HepG2 (cell line): ENCODE results near the gene RASIP1. TPM values are rescaled to one million over a fixed set of nuclear protein-coding genes. Genes with fewer than 3 reads are reported as not detected.

Source experiments
- ADNP ChIP-seq: sonication (generic); formaldehyde crosslinking; IDR thresholded peaks from 2 replicates; pipeline ENCODE4 v1.4.0; 2020; ENCODE audit warnings: missing genetic modification reagents
- ATF7 ChIP-seq, 2 experiments: fragments of 450-650 bp in 1 of 2; sonication (generic) in 1 of 2; formaldehyde crosslinking in 1 of 2; IDR thresholded peaks; 2 replicates each; pipeline versions ENCODE4 v1.4.0 to v1.6.1; 2016 to 2020; ENCODE audit warnings: antibody characterized with exemption in 1 of 2, mild to moderate bottlenecking in 1 of 2, missing genetic modification reagents in 1 of 2
- CENPT ChIP-seq: sonication (generic); formaldehyde crosslinking; IDR thresholded peaks from 2 replicates; pipeline ENCODE4 v1.8.0; 2022; ENCODE audit warnings: low read depth, mild to moderate bottlenecking, moderate library complexity, missing genetic modification reagents
- EED ChIP-seq: sonication (generic); formaldehyde crosslinking; IDR thresholded peaks from 2 replicates; pipeline ENCODE4 v1.5.0; 2020; ENCODE audit warnings: mild to moderate bottlenecking, missing genetic modification reagents
- GMEB1 ChIP-seq: sonication (generic); formaldehyde crosslinking; IDR thresholded peaks from 2 replicates; pipeline ENCODE4 v1.5.1; 2020; ENCODE audit warnings: missing genetic modification reagents, mild to moderate bottlenecking, borderline replicate concordance
- GZF1 ChIP-seq: sonication (generic); formaldehyde crosslinking; IDR thresholded peaks from 2 replicates; pipeline ENCODE4 v1.5.1; 2020; ENCODE audit warnings: mild to moderate bottlenecking, missing genetic modification reagents
- JUND ChIP-seq: sonication (generic); formaldehyde crosslinking; IDR thresholded peaks from 2 replicates; pipeline ENCODE4 v1.8.0; 2022; ENCODE audit warnings: mild to moderate bottlenecking, missing genetic modification reagents
- LCORL ChIP-seq, 2 experiments: fragments of 450-650 bp in 1 of 2; sonication (generic) in 1 of 2; formaldehyde crosslinking in 1 of 2; IDR thresholded peaks; 2 replicates each; pipeline versions ENCODE4 v1.5.0 to v1.6.1; 2017 to 2020; ENCODE audit warnings: antibody characterized with exemption in 1 of 2, missing genetic modification reagents in 1 of 2
- REL ChIP-seq: sonication (generic); formaldehyde crosslinking; conservative IDR thresholded peaks from 2 replicates; pipeline ENCODE4 v1.8.0; 2022; ENCODE audit warnings: mild to moderate bottlenecking, missing genetic modification reagents, moderate library complexity
- RFX5 ChIP-seq: IDR thresholded peaks from 2 replicates; pipeline ENCODE4 v1.6.1; 2011; ENCODE audit warnings: low read depth, low read length, improper control_type of control experiment
- SAP130 ChIP-seq: IDR thresholded peaks from 2 replicates; pipeline ENCODE4 v1.6.1; 2016; ENCODE audit warnings: low read depth
- SNAPC2 ChIP-seq: sonication (generic); formaldehyde crosslinking; IDR thresholded peaks from 2 replicates; pipeline ENCODE4 v1.8.1; 2022; ENCODE audit warnings: mild to moderate bottlenecking, missing genetic modification reagents
- THRA ChIP-seq: sonication (generic); formaldehyde crosslinking; IDR thresholded peaks from 2 replicates; pipeline ENCODE4 v1.4.0; 2020; ENCODE audit warnings: missing genetic modification reagents, borderline replicate concordance
- ZBTB3 ChIP-seq: sonication (generic); formaldehyde crosslinking; IDR thresholded peaks from 2 replicates; pipeline ENCODE4 v1.4.0; 2020; ENCODE audit warnings: low read depth, mild to moderate bottlenecking, moderate library complexity, missing genetic modification reagents, borderline replicate concordance
- ZC3H4 ChIP-seq: sonication (generic); formaldehyde crosslinking; IDR thresholded peaks from 2 replicates; pipeline ENCODE4 v1.4.0; 2020; ENCODE audit warnings: missing genetic modification reagents, borderline replicate concordance
- ZFP90 ChIP-seq: sonication (generic); formaldehyde crosslinking; IDR thresholded peaks from 2 replicates; pipeline ENCODE4 v1.8.0; 2022; ENCODE audit warnings: missing genetic modification reagents, mild to moderate bottlenecking, inconsistent platforms, borderline replicate concordance
- ZNF10 ChIP-seq: sonication (generic); formaldehyde crosslinking; IDR thresholded peaks from 2 replicates; pipeline ENCODE4 v1.4.0; 2020; ENCODE audit warnings: mild to moderate bottlenecking, low read depth, missing genetic modification reagents, borderline replicate concordance
- ZNF264 ChIP-seq: sonication (generic); formaldehyde crosslinking; IDR thresholded peaks from 2 replicates; pipeline ENCODE4 v1.4.0; 2020; ENCODE audit warnings: missing genetic modification reagents
- ZNF274 ChIP-seq: sonication (generic); formaldehyde crosslinking; IDR thresholded peaks from 2 replicates; pipeline ENCODE4 v1.5.1; 2020; ENCODE audit warnings: mild to moderate bottlenecking, missing genetic modification reagents
- ZNF354B ChIP-seq: sonication (generic); formaldehyde crosslinking; IDR thresholded peaks from 2 replicates; pipeline ENCODE4 v1.8.0; 2022; ENCODE audit warnings: mild to moderate bottlenecking, missing genetic modification reagents
- ZNF530 ChIP-seq: sonication (generic); formaldehyde crosslinking; IDR thresholded peaks from 2 replicates; pipeline ENCODE4 v1.5.0; 2020; ENCODE audit warnings: low read depth, mild to moderate bottlenecking, missing genetic modification reagents
- ZNF761 ChIP-seq: sonication (generic); formaldehyde crosslinking; conservative IDR thresholded peaks from 2 replicates; pipeline ENCODE4 v1.4.0; 2020; ENCODE audit warnings: mild to moderate bottlenecking, missing genetic modification reagents
- ZNF770 ChIP-seq: sonication (generic); formaldehyde crosslinking; IDR thresholded peaks from 2 replicates; pipeline ENCODE4 v1.5.0; 2020; ENCODE audit warnings: mild to moderate bottlenecking, missing genetic modification reagents
- polyA plus RNA-seq, 8 experiments: library from polyadenylated mRNA; depleted of rRNA in 3 of 8; stranded (reverse) in 7 of 8; unstranded in 1 of 8; fragments of >200 nt; fragmentation: Illumina TruSeq in 4 of 8; extraction: Trizol in 4 of 8; gene quantifications; 2 replicates each; pipeline versions ENCODE4 v1.2.1 to v1.2.3, GENCODE V29; 2011 to 2016; ENCODE audit warnings: low read depth in 4 of 8, missing spikeins in 1 of 8, mixed read lengths in 1 of 8; ENCODE audit not compliant: insufficient read depth in 1 of 8
- total RNA-seq, 5 experiments: library from RNA; depleted of rRNA; stranded (reverse); fragments of >200 nt; fragmentation: Illumina TruSeq; extraction: Trizol; gene quantifications; 2 replicates each; pipeline ENCODE4 v1.2.3, GENCODE V29; 2016; ENCODE audit warnings: low read depth in 1 of 5

Gene RASIP1
- total and polyA plus RNA-seq, 2 of the 13 experiments (the other 11 are each of a cell fraction or from before 2014, with no cell fraction given), result 0.44 to 0.58 TPM

DNA sequence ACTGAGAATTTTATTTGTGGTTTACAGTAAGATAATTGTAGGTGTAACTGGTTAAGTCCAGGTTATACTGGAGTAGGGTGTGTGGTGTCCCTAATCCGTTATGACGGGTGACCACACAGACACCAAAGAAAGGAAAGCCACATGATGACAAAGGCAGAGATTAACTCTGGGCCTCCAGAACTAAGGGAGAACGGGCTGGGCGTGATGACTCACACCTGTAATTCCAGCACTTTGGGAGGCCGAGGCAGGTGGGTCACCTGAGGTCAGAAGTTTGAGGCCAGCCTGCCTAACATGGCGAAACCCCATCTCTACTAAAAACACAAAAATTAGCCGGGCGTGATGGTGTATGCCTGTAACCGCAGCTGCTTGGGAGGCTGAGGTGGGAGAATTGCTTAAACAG lies 54.8 kb downstream of the RASIP1 start (continued):
- peak; percentile 54 for TF ChIP-seq ZNF770 (CRISPR knock-in tag)
- no peak for TF ChIP-seq GMEB1
- TF ChIP-seq ZNF530 (CRISPR knock-in tag), result no peak
- TF ChIP-seq ATF7 (IDR thresholded peaks at IDR 0.05), result no peak
- no peak for TF ChIP-seq ATF7 (CRISPR knock-in tag; IDR thresholded peaks at IDR 0.05)
- no peak for TF ChIP-seq CENPT
- no peak for TF ChIP-seq ADNP (CRISPR knock-in tag)
- TF ChIP-seq EED, result no peak
- TF ChIP-seq ZNF264 (CRISPR knock-in tag), result no peak
- TF ChIP-seq GZF1 (CRISPR knock-in tag), result no peak
- no peak for TF ChIP-seq RFX5
- no peak for TF ChIP-seq ZNF10
- TF ChIP-seq ZBTB3 (CRISPR knock-in tag), result no peak
- no peak for TF ChIP-seq ZNF761
- TF ChIP-seq REL (CRISPR knock-in tag), result no peak
- TF ChIP-seq SNAPC2, result no peak
- peak; percentile 95 for TF ChIP-seq THRA (CRISPR knock-in tag)
- peak; percentile 40 for TF ChIP-seq SAP130 (CRISPR knock-in tag)
- TF ChIP-seq ZC3H4 (CRISPR knock-in tag), result no peak
- TF ChIP-seq ZNF274, result no peak
- no peak for TF ChIP-seq ZFP90
- TF ChIP-seq LCORL (IDR thresholded peaks at IDR 0.05), result no peak
- TF ChIP-seq LCORL (CRISPR knock-in tag; IDR thresholded peaks at IDR 0.05), result peak; percentile 60; the same call in 1 of the 2 replicates
- TF ChIP-seq ZNF354B, result no peak
- peak; percentile 77; the same call in 1 of the 2 replicates for TF ChIP-seq JUND (CRISPR knock-in tag)
